ENCODE data around the gene TEX52. TPM values are rescaled to one million over a fixed set of nuclear protein-coding genes. Genes with fewer than 3 reads are reported as not detected.

The TEX52 gene
- not detected in 2 replicates for total RNA-seq

GRCh38 chr12:2857021-2857431 is at the start of gene TEX52:
Gene TEX52 (minus strand): TSS chr12:2857039. CDS start chr12:2857026, 13 bp downstream.

GRCh38 chr12:2890388-2891239 is 33.8 kb upstream of the TEX52 start, which contains the start of gene TULP3:
Gene TULP3 (plus strand): TSS chr12:2890891. CDS start chr12:2890948, 57 bp downstream.

GRCh38 chr12:2877047-2877952 is 20.5 kb upstream of the TEX52 start, which contains the start of the genes FOXM1 and RHNO1:
Gene FOXM1 (minus strand): TSS chr12:2877174. CDS start chr12:2874478, 2,696 bp downstream.
Gene RHNO1 (plus strand): TSS chr12:2877223. CDS start chr12:2885367, 8,144 bp downstream.

GRCh38 chr12:2834581-2835491 is 22.0 kb downstream of the TEX52 start, which contains the start of gene NRIP2:
Gene NRIP2 (minus strand): TSS chr12:2835035. CDS start chr12:2834983, 52 bp downstream.

GRCh38 chr12:2812290-2813213 is 44.3 kb downstream of the TEX52 start, which contains the start of gene ITFG2:
Gene ITFG2 (plus strand): TSS chr12:2812668. CDS start chr12:2812761, 93 bp downstream.

Other genes with a start within 250 kb of the TEX52 start
- 18.0 and 19.3 TPM in 2 replicates for gene FKBP4, start 62.1 kb downstream of the TEX52 start, total RNA-seq
- gene ITFG2, start 44.4 kb downstream of the TEX52 start, total RNA-seq, result 21.1 and 25.3 TPM in 2 replicates
- under 0.01 TPM in 1 of 2 replicates, not detected in the other for gene NRIP2, start 22.0 kb downstream of the TEX52 start, total RNA-seq
- gene FOXM1, start 20.1 kb upstream of the TEX52 start, total RNA-seq, result 7.6 and 9.8 TPM in 2 replicates
- gene RHNO1, start 20.2 kb upstream of the TEX52 start, total RNA-seq, result 23.6 and 24.8 TPM in 2 replicates
- 59.4 and 72.3 TPM in 2 replicates for gene TULP3, start 33.9 kb upstream of the TEX52 start, total RNA-seq
- 18.9 and 26.1 TPM in 2 replicates for gene TEAD4, start 102.4 kb upstream of the TEX52 start, total RNA-seq
- gene TSPAN9, start 220.3 kb upstream of the TEX52 start, total RNA-seq, result 48.3 and 58.9 TPM in 2 replicates